HG03196 (cell line): ENCODE data around the gene GPR142.

ENCODE experiments used
- ATAC-seq: cut with Tn5 transposase; IDR thresholded peaks from one replicate; pipeline ENCODE4 v1.9.1; 2021; ENCODE audit not compliant: unreplicated experiment

GPR142 gene

GRCh38 chr17:74369221-74369620 is 1.9 kb downstream of the GPR142 start:
- no peak for ATAC-seq

DNA sequence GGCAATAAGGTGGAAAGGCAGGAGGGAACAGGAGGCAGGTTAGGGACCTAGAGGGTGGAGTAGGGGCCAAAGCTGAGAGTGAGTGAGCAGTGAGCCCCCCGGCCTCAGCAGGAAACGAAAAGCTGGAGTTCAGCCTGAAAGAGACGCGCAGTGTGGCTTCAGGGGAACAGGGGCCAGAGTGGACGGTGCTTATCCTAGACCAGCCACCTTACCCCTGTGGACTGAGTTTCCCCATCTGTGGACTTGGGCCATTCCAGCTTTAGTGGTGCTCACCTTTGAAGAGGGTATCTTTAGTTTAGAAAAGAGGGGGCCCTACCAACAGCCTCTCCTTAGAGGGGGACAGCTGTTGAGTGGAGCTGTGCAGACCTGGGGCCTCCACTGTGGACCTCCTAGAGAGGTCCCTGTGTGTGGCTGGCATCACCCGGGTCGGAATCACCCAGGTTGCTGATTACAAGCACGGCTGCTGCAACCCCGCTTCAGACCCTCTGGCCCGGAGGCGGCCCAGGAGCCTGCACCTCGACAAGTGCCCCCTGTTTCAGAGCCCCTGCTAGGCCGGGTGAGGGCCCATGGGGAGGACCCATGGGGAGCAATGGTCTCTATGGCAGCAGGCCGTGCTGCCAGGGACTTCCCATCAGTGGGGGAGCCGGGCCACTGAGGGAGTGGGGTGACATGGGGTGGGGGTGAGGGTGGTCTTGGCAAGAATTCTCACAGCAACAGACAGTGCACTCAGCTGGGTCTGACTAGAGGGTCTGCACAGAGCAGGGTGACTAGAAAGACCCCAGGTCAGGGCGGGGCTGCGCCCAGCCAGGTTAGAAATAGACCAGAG is 2.6 kb downstream of the GPR142 start:
- ATAC-seq: no peak

DNA sequence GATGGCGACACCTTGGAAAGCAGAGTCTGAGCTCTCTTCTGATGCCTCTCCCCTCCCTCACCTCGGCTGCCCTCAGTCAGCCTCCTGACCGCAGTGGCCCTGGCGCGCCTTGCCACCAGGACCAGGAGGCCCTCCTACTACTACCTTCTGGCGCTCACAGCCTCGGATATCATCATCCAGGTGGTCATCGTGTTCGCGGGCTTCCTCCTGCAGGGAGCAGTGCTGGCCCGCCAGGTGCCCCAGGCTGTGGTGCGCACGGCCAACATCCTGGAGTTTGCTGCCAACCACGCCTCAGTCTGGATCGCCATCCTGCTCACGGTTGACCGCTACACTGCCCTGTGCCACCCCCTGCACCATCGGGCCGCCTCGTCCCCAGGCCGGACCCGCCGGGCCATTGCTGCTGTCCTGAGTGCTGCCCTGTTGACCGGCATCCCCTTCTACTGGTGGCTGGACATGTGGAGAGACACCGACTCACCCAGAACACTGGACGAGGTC is 4.4 kb downstream of the GPR142 start:
- no peak for ATAC-seq

GRCh38 chr17:74372426-74372825 is 5.1 kb downstream of the GPR142 start:
- ATAC-seq: no peak

DNA sequence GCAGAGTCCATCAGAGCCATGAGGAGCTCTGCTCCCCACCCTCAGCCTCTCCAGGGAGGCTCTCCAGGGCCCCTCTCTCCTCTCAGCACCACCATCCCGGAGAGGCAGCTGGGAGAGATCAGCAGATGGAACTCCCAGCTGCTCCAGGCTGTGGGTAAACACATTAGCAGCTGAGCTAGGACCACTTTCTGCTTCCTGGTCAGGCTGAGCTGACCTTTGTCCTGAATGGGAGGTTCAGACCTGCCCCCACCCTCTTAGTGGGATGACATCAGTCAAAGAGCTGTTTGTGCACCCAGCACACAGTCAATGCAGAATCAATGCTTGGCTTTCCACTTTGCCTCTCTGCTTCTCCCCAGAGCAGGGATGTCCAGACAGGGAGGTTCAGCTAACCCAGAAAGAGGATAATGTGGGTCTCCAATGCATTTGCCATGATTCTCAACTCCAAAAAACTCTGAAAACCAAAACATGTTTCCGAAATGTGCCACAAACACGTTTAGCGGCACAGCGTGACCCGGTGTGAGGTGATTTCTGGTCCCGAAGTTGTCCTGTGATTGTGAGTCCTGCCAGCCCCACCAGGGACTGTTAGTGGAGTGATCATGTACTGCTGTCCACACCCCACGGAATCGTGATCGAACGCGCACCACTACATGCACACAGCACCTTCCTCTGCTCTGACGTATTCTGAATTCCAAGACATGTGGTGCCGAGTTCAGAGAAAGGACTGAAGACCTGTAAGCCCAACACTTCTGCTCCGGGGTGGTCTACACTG is 6.7 kb downstream of the GPR142 start:
- ATAC-seq: no peak

- ATAC-seq: no peak
These were observed 7.6 kb downstream of the GPR142 start for GRCh38 chr17:74374858-74375257.

- no peak for ATAC-seq
These were observed 12.3 kb downstream of the GPR142 start for GRCh38 chr17:74379495-74380085.

- no peak for ATAC-seq
These were observed 13.0 kb downstream of the GPR142 start for GRCh38 chr17:74380086-74380958.

DNA sequence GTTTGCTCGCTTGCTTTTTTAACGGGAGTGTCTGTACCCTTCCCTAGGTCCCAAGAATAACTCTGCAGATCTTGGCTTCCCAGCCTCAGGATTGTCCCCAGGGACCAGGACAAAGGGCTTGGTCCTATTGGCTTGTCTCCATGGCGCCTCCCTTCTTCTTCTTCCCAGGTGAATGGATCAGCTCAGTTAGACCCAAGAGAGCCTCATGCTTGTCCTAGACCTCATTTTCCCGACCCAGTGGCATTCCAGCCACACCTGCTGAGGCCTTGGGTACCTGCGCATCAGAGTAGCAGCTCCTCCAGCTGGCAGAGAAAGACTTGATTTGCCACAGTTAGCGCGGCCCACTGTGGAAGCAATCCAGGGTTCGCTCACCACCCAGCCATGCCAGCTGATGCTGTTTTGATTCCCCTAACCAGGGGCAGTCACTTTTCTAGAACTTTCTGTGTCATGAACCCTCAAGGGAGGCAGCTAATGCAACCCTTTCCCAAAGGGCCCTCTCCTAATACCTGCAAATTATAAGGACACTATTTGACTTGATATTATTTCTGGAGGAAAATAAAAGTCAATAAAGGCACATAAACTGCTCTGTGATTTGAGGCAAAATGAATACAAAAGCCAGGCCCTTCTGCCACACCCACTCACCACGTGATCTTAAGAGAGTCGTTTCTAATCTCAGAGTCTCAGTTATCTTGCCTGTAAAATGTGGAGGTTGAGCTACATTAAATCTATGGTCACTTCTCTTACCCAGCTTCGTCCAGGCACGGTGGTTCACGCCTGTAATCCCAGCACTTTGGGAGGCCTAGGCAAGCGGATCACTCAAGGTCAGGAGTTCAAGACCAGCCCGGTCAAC is 13.9 kb downstream of the GPR142 start:
- ATAC-seq: no peak

DNA sequence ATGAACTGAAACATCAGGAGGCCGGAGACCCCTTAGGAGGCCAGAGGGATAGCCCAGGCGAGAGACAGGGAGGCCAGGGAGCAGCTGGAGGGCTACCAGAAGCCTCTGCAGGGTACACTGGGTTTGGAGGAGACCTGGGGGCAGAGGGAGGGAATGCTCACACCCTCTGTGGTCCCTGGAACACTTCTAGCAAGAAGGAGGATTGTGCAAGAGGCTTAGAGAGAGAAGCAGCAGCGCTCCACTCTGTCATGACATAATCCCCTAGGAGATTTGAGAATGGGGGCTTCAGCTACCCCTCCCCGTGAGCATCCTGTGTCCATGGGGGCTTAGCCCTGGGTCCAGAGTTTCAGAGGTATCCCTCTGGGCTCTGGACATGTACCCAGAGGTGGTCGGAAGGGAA is 15.8 kb downstream of the GPR142 start:
- no peak for ATAC-seq

DNA sequence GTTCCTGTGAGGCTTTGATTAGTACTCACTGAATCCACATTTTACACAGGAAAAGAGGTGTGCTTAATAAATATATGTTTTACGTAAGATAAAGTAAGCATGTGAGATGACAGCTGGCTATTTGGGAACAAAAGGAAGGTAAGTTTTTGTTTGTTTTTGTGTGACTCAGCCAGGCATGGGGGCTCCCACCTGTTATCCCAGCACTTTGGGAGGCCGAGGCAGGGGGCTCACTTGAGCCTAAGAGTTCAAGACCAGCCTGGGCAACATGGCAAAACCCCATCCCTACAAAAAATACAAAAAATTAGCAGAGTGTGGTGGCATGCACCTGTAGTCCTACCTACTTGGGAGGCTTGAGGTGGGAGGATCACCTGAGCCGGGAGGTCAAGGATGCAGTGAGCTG is 17.9 kb downstream of the GPR142 start:
- no peak for ATAC-seq

- ATAC-seq: no peak
These were observed 19.1 kb downstream of the GPR142 start for GRCh38 chr17:74386386-74386785.

- no peak for ATAC-seq
These were observed 20.3 kb downstream of the GPR142 start for GRCh38 chr17:74387365-74388218.

- no peak for ATAC-seq
These were observed 21.9 kb downstream of the GPR142 start for GRCh38 chr17:74389084-74389753.

GRCh38 chr17:74389937-74390679 is 22.8 kb downstream of the GPR142 start:
- ATAC-seq: no peak

DNA sequence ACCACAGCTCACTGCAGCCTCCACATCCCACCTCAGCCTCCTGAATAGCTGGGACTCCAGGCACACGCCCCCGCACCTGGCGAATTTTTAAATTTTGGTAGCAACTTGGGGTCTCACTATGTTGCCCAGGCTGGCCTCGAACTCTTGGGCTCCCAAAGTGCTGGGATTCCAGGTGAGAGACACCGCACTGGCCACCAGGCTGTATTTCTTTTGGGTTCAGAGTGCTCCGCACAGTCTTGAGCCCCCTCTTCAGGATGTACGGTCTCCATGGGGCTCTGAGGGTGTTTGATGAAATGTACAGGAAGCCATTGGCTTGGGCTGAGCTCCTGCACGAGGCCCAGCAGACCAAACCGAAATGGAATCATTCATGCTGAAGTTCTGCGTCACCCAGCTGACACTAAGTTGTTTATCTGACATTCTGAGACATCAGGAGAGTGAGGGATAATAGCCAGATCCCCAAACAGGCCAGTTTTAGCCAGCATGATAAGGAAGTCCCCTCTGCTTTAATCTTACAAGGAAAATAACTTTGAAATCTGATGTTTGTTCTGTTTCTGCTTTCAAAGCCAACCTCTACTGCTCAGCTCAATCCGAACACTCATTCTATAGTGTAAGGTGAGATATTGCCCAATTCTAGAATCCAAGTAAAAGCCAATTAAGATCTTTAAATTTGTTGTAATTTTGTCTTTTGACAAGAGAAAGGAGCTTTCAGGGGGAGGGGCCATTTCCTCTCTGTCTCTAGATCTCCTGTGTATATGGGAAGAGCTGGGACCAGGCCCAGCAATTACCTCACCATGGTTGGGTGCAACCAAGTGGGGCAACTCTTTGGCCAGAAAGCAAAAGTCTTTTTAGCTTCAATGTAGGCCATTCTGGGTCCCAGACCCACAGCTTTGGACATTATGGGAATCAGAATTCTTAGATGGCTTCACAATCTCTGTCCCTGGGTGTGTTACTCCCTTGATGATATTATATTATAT is 23.7 kb downstream of the GPR142 start:
- no peak for ATAC-seq

DNA sequence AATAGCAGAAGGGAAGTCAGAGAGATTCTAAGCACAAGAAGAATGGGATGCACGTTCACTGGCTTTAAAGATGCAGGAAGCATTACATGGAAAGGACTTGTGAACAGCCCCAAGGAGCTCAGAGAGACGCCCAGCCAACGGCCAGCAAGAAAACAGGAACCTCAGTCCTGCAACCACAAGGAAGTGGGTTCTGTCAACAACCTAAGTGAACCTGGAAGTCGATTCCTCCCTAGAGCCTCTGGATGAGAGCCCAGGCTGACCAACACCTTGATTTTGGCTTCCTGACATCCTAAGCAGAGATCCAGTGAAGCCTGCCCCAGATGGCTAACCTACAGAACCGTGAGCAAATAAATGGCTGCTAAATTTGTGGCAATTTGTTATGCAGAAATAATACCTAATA is 24.5 kb downstream of the GPR142 start:
- no peak for ATAC-seq
